Skeletal muscle tissue (tissue), 4 donors: ENCODE measurements around the gene HS3ST3A1. TPM values are rescaled to one million over a fixed set of nuclear protein-coding genes. Genes with fewer than 3 reads are reported as not detected.

Experiments
- H3K27ac ChIP-seq: one replicate; pipeline ENCODE4 v1.7.0; 2013; ENCODE audit warnings: mild to moderate bottlenecking, low read depth, low read length, inconsistent platforms
- H3K27me3 ChIP-seq, 3 donors: one replicate each; pipeline ENCODE4 v1.7.0; 2013; ENCODE audit warnings: low read length in 3 of 3; ENCODE audit not compliant: control insufficient read depth in 3 of 3, insufficient read depth in 3 of 3
- H3K36me3 ChIP-seq, 3 donors: one replicate each; pipeline ENCODE4 v1.7.0; 2013; ENCODE audit warnings: low read length in 3 of 3; ENCODE audit not compliant: control insufficient read depth in 3 of 3, insufficient read depth in 3 of 3
- H3K4me1 ChIP-seq, 3 donors: one replicate each; pipeline ENCODE4 v1.7.0; 2013; ENCODE audit warnings: low read length in 3 of 3, mild to moderate bottlenecking in 3 of 3; ENCODE audit not compliant: control insufficient read depth in 3 of 3, insufficient read depth in 3 of 3
- H3K4me3 ChIP-seq, 3 donors: one replicate each; pipeline ENCODE4 v1.7.0; 2013; ENCODE audit warnings: low read length in 3 of 3
- H3K9ac ChIP-seq, 3 donors: one replicate each; pipeline ENCODE4 v1.7.0; 2013; ENCODE audit warnings: low read length in 3 of 3, mild to moderate bottlenecking in 3 of 3, moderate library complexity in 2 of 3, low read depth in 1 of 3
- H3K9me3 ChIP-seq, 3 donors: one replicate each; pipeline ENCODE4 v1.7.0; 2013; ENCODE audit warnings: low read length in 3 of 3; ENCODE audit not compliant: control insufficient read depth in 3 of 3
- total RNA-seq: library from RNA; depleted of rRNA; stranded (reverse); fragments of >200 nt; gene quantifications from one replicate; pipeline ENCODE4 v1.2.3, GENCODE V29; 2014
- donor health status: Osteomylitis.

HS3ST3A1 gene
- total RNA-seq, 1 donor from 2014 or later = 2.1 TPM

DNA sequence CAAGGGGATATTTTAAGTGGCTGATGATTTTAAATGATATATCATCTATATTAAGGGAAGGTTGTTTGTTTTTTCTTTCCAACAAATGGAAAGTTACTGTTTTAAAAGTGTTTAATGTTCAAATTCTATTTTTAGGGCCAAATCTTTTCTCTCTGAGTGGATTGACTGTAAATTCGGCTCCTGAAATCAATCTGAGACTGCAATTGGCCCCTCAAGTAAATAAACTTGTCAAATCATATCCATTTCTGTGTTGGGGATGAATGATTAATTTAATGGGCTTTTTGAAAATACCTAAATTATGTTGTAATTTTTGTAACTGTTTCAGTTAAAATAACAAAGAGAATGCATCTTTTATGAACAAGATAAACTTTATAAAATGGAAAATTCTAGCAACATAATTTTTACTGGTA, 2.6 kb downstream of the HS3ST3A1 start:
- Histone ChIP-seq H3K27ac (no peak overlapping the region), H3K4me3 (no peak overlapping the region), H3K4me1 (peaks cover 4 to 14% (median 7%) of the 10 kb centered on the region in 3 donors), H3K9me3 (peaks cover 0 to 2% (median 0%) of the 10 kb centered on the region in 3 donors), H3K27me3 (peaks cover 33 to 42% (median 41%) of the 10 kb centered on the region in 3 donors), H3K9ac (no peak overlapping the region), H3K36me3 (no peaks in the 10 kb centered on the region)

- no peak overlapping the region for H3K27ac ChIP-seq
- no peaks in the 10 kb centered on the region for H3K36me3 ChIP-seq
- peaks cover 33 to 42% (median 38%) of the 10 kb centered on the region in 3 donors for H3K27me3 ChIP-seq
- no peak overlapping the region for H3K4me3 ChIP-seq
- H3K4me1 ChIP-seq = peaks cover 4 to 14% (median 7%) of the 10 kb centered on the region in 3 donors
- H3K9ac ChIP-seq = no peak overlapping the region
- peaks cover 0 to 2% (median 0%) of the 10 kb centered on the region in 3 donors for H3K9me3 ChIP-seq
Observed at GRCh38 chr17:13598353-13599167, 3.2 kb downstream of the HS3ST3A1 start.

- Histone ChIP-seq H3K36me3 (no peaks in the 10 kb centered on the region), H3K9me3 (no peaks in the 10 kb centered on the region), H3K9ac (no peak overlapping the region), H3K4me3 (no peak overlapping the region), H3K4me1 (peaks cover 4 to 14% (median 7%) of the 10 kb centered on the region in 3 donors), H3K27ac (no peak overlapping the region), H3K27me3 (peaks cover 28 to 37% (median 31%) of the 10 kb centered on the region in 3 donors)
Observed at GRCh38 chr17:13597723-13598347, 3.9 kb downstream of the HS3ST3A1 start.

DNA sequence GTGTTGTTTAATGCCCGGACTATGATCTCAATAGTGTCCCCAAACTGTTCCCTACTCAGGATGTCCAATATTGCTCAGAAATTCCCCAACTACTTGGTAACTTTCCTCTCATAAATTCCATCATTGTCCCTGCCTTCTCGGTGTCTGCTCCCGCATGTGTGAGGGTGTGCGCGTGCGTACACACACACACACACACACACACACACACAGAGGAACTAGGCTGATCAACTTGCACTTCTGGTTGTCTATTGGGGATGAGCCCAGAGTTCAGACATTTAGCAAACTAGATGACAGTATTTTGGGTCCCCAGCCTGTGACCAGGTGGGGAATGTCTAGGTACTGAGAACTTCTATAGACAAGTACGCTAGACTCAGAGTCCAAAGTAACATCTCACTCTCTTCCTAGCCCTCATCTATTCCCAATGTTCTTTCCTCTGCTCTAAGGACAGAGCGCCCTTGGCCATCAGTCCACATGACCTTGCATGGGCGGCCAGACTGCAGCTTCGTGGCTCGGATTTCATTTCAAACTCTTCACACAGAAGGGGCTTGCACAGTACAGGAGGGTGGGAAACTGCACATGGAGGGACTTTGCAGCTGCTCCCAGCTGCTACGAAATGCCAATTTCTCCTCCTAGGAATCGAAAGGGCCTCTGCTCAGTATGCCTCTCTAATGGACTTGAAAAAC, 5.3 kb downstream of the HS3ST3A1 start:
- Histone ChIP-seq H3K9ac (no peak overlapping the region), H3K9me3 (no peaks in the 10 kb centered on the region), H3K4me1 (peaks cover 4 to 6% (median 5%) of the 10 kb centered on the region in 3 donors), H3K27ac (no peak overlapping the region), H3K4me3 (no peak overlapping the region), H3K27me3 (peaks cover 16 to 23% (median 18%) of the 10 kb centered on the region in 3 donors), H3K36me3 (no peaks in the 10 kb centered on the region)

DNA sequence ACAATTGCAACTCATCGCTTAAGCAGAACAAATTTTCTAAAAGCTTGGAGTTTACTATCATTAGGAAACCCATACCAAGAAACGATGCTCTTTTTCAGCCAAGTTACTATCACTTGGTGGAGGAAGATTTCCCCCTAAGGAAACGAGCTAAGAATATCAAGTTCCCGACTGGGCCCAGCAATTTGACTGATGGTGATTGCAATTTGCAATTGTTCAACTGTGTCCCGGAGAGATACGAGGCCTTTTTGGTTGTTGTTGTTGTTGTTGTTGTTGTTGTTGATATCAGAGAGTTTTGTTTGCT, 6.2 kb downstream of the HS3ST3A1 start:
- H3K27ac ChIP-seq = no peak overlapping the region
- H3K27me3 ChIP-seq = peaks cover 8 to 14% (median 9%) of the 10 kb centered on the region in 3 donors
- no peaks in the 10 kb centered on the region for H3K36me3 ChIP-seq
- no peak overlapping the region for H3K9ac ChIP-seq
- no peaks in the 10 kb centered on the region for H3K9me3 ChIP-seq
- peaks cover 0 to 2% (median 2%) of the 10 kb centered on the region in 3 donors for H3K4me1 ChIP-seq
- H3K4me3 ChIP-seq = no peak overlapping the region

- Histone ChIP-seq H3K9ac (no peak overlapping the region), H3K9me3 (no peaks in the 10 kb centered on the region), H3K4me3 (no peak overlapping the region), H3K36me3 (no peaks in the 10 kb centered on the region), H3K4me1 (peaks cover 0 to 2% (median 2%) of the 10 kb centered on the region in 3 donors), H3K27ac (no peak overlapping the region), H3K27me3 (peaks cover 3 to 9% (median 5%) of the 10 kb centered on the region in 3 donors)
Observed at GRCh38 chr17:13594762-13595598, 6.7 kb downstream of the HS3ST3A1 start.

DNA sequence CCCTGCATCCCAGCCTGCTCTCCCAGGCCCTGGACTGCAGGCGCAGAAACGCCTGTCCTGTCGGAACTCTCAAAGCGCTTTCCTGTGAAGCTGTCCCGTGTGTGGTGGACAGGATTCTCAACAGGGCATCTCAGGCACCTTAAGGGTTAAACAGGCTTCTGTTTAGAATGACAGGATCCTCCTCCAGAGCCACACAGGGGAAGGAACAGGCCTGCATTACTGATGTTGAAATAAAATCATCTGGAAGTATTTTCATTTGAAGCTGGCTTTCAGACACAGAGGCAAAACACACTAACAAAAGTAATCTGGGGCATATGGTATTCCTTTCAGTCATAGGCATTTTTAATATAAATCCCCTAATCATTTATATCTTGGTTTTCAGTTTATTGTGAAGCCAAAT, 7.4 kb downstream of the HS3ST3A1 start:
- Histone ChIP-seq H3K9ac (no peak overlapping the region), H3K9me3 (no peaks in the 10 kb centered on the region), H3K4me1 (peaks cover 0 to 2% (median 2%) of the 10 kb centered on the region in 3 donors), H3K27ac (no peak overlapping the region), H3K27me3 (peaks cover 0 to 6% (median 5%) of the 10 kb centered on the region in 3 donors), H3K36me3 (no peaks in the 10 kb centered on the region), H3K4me3 (no peak overlapping the region)

DNA sequence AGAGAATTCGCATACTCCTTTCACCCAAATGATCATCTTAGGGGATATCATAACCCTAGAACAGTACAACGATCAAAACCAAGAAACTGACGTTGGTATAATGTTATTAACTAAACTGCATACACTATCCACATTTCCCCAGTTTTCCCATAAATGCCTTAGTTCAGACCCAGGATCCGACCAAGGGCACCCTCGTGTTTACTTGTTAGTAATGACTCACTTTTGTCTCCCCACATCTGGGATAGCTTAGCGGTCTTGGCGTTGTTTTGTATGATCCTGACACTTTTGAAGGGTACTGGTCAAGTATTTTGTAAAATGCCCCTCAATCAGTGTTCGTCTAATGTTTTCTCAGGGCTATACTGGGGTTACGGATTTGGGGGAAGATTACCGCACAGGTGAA, 8.0 kb downstream of the HS3ST3A1 start:
- no peak overlapping the region for H3K9ac ChIP-seq
- H3K36me3 ChIP-seq = no peaks in the 10 kb centered on the region
- peaks cover 0 to 6% (median 3%) of the 10 kb centered on the region in 3 donors for H3K27me3 ChIP-seq
- no peak overlapping the region for H3K27ac ChIP-seq
- H3K4me1 ChIP-seq = peaks cover 0 to 2% (median 2%) of the 10 kb centered on the region in 3 donors
- H3K4me3 ChIP-seq = no peak overlapping the region
- H3K9me3 ChIP-seq = no peaks in the 10 kb centered on the region

- H3K9ac ChIP-seq = no peak overlapping the region
- no peaks in the 10 kb centered on the region for H3K9me3 ChIP-seq
- H3K4me1 ChIP-seq = peaks cover 0 to 2% (median 2%) of the 10 kb centered on the region in 3 donors
- H3K27me3 ChIP-seq = peaks cover 0 to 6% (median 2%) of the 10 kb centered on the region in 3 donors
- no peaks in the 10 kb centered on the region for H3K36me3 ChIP-seq
- H3K27ac ChIP-seq = no peak overlapping the region
- H3K4me3 ChIP-seq = no peak overlapping the region
Observed at GRCh38 chr17:13593021-13593751, 8.5 kb downstream of the HS3ST3A1 start.
